ENCODE data around the gene NTPCR.
"Not testable (repeated sequence)": the region's sequence is repeated elsewhere in the genome, so short reads cannot be mapped to it uniquely, and the experiment has no call there.

NTPCR gene

DNA sequence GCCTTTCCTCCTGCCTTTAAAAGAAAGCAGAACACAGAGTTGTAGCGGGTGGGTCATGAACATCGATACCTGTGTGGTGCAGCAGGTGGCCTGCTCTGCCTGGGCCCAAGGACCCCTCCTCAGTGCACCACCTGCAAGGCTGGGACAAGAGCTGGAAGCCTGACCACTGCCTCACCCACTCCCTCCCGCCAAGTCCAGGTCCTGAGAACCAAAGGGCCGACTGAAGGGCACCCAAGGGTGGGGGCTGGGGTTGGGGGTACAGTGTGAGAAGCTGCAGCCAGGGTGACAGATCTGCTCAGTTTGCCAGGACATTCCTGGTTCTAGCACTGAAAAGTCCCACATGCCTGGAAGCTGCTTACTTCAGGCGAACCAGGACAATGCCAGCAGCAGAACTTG lies 36.1 kb downstream of the NTPCR start:
- no peak for DNase-seq

DNA sequence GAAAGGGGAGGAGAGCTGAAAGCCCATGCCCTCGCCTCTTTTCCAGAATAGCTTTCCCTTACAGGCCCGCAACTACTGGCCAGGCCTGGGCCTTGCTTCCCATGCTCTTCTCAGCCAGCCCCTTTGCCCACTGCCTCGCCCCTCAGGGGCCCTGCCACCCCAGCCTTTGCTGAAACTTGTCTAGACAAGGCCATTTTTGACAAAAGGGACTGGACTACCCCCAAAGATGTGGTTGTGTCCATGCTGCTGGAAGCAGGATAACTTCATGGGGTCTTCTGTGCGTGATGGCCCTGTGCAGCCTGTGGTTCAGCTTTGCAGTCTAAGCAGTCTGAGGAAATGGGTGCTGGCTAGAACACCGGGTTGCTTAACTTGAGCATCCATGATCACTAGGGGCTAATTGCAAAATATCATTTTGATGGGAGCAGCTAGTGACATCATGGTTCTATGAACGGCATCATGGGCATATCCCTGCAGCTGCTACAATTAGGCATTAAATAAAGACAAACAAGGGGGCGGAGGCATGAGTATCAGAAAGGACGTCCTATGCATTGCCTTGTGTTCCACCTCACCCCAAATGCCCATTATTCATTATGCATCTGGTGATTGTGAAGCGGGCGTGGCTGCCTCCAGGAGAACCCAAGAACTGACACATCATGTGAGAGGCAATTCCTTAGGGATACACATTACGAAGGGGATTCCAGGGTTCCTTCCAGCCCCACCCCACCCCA lies 36.8 kb downstream of the NTPCR start:
- no peak for DNase-seq

DNA sequence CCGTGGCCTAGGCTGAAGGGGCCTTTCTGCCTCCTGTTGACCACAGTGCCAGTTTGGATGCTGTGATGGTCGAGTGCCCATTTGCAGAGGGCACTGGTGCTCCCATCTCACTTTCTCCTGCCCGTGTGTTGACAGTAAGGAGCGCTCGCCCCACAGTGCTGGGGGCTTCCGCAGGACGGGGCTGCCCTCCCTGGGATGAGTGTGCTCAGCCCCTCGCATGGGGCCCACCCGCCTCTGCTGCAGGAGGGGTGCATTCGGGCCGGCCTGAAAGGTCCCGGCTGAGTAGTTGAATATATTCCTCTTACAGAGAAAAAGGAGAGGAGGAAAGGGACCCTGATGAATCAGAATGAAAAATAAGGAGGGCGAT lies 37.3 kb downstream of the NTPCR start:
- no peak for DNase-seq

DNA sequence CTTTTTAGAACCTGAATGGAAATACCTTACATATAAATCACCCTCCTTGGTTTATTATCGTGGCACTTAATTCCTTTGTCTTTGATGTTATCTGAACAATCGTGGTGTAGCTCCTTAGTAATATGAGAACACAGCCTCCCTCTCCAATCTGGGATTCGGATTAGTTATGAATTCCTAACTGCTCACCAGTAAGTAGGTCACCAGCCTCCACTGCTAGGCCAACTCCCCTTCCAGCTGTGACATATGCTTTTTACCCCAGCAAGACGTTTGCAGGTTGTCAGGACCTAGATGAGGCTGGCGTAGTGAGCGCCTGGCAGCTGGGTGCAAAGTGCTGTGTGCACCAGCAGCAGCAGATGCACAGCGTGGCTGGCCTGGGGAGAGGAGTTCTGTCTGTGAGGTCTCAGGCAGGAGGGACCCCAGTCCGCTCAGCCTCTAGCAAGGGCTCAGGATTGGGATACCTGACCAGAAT lies 38.2 kb downstream of the NTPCR start:
- DNase-seq = no peak

DNA sequence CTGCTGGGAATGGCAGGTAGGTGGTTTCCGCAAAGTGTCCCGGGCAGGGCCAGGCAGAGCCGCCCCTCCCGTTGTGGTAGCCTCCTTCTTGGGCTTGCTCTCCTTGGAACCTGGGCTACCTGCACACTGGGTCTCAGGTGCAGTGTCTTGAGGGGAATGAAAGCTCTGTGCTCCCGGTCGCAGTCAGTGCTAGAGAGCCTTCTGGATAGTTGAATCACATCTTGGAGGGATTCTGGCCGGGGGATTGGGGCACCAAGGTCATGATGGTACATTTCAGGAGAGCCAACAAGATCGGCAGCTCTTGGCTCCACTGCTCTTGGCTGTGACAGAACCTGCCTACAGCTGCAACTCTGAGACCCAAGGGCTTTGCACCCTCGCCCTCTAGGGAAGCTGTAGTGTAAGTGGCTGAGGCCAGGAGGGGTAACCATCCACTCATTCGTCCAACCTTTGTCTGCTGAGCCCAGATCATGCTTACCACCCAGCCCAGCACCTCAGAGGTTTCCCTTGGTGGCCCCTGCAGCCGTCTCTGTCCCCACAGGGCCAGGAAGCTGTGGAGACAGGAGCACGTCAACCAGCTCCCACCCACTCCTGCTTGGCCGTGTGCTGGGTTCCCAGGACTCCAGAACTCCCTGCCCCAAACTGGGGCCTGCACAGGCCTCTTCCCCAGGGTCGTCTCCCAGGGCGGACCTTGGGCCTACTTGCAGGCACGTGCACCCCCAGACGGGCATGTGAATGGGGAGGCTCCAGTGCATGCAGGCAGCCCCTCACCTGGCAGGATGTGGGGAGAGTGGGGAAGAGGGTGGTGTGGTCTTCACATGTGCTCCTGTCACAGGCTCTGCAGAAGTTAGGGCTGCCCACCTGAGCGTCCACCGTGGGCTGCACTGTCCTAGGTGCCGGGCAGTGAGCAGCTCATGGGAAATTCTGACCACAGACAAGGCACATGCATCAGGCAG lies 40.0 kb downstream of the NTPCR start:
- no peak for DNase-seq

DNA sequence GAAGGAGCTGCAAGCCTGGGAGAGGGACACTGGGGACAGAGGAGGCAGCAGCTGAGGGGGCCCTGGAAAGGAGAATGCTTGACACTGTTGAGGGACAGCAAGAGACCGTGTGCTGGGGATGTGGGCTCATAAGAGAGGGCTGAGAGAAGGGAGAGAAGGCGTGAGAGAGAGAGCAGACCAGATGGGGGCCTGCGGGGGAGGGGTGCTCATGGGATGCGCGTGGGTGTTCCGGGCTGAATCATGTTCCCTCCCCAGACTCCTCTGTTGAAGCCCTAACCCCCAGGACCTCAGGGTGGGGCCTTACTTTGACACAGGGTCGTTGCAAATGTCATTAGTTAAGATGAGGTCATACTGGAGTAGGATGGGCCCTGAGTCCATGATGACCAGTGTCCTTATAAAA lies 40.8 kb downstream of the NTPCR start:
- no peak for DNase-seq

DNA sequence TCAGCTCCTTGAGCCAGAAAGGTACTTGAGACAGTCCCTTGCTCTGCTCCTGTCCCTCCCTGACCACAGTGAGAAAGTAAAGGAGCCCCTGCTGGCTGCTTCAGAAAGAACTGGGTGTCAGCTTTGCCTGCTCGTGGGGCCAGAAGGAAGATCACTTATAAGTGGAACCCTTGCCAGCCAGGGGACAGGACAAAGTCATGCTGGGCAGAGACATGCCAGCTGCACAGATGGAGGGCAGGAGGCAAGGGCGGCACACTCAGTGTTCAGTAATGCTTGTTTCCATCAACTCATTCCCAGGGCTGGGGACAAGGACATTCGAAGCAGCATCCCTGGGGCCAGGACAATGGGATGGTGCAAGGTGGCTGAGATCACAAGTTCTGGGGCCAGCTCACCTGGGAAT lies 41.8 kb downstream of the NTPCR start:
- no peak for DNase-seq

DNA sequence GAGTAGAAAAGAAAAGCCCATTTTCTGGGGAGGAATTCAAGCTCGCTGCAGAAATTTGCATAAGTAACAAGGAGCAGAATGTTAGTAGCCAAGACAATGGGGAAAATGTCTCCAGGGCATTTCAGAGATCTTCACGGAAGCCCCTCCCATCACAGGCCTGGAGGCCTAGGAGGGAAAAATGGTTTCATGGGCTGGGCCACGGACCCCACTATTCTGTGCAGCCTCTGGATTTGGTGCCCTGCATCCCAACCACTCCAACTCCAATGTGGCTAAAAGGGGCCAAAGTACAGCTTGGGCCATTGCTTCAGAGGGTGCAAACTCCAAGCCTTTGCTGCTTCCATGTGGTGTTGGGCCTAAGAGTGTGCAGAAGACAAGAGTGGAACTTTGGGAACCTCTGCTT lies 43.1 kb downstream of the NTPCR start:
- DNase-seq = no peak

DNA sequence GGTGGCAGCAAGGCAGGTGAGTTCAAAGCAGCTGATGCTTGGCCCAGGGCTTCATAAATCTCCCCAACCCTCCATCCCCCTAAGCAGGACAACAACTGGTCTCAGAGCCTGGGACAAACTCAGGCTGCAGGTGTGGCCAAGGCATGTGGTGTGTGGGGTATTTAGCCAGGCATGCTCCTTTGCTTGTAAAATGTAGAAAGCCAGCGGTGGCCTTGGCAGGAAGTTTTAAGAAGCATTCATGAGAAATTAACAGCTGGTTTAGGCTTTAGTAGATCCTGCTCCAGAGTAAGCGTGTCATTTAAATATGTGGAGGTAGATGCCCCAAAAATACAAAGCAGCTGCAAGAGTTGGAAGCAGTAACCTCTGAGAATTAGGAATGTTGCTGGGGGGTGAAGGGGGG lies 44.8 kb downstream of the NTPCR start:
- DNase-seq = no peak

DNA sequence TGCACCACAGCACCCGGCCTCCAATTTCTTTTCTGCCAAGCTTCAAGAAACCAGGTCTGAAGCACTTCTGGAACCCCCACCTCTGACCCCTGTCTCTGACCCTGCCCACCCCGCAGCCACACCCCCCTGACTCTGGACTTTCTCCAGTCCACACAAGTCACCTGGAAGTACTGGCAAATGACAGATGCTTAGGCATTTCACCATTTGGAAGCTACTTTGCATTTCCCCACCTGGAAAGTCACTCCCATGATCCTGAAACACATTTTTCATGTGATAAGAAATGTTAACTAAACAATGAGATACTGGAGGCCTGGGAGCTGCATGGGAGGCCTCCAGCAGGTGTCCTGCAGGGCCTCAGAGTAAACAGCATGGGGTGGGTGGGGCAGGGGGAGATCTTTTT lies 45.7 kb downstream of the NTPCR start:
- DNase-seq = no peak

DNA sequence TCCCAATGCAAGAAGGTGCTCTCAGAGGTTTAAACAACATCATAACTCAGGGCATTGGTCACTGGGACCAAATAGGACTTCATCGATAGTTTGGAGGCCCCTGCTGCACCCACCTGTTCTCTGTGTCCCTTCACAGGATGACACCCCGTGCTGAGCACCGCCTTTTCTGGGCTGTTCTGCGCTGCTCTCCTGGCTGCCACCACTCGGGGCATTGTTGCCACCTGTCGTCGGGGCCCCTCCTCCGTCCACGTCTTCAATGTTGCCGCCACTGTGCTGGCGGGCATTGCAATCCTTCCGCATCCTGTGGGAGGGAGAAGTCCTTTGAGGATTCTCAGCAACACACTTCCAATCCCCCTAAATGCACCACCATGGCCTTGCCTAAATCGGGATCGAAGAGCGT lies 47.7 kb downstream of the NTPCR start:
- no peak for DNase-seq

DNA sequence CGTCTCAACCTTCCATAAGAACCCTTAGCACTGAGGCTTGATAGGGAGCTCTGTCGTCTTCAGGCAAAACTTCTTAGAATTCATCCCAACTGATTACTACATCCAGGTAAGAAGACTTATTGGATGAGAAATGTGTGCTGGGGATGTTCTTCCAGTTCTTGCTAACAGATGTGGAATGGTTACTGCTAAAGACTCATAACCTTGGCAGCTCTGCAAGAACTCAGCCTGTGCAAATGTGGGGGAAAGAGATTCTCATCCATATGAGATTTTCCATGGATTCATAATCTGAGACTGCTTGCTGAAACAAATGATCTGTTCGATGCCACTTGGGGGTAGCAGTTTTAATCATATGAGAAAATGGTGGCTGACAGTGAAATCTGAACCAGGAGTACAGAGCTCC lies 48.2 kb downstream of the NTPCR start:
- DNase-seq = no peak

DNA sequence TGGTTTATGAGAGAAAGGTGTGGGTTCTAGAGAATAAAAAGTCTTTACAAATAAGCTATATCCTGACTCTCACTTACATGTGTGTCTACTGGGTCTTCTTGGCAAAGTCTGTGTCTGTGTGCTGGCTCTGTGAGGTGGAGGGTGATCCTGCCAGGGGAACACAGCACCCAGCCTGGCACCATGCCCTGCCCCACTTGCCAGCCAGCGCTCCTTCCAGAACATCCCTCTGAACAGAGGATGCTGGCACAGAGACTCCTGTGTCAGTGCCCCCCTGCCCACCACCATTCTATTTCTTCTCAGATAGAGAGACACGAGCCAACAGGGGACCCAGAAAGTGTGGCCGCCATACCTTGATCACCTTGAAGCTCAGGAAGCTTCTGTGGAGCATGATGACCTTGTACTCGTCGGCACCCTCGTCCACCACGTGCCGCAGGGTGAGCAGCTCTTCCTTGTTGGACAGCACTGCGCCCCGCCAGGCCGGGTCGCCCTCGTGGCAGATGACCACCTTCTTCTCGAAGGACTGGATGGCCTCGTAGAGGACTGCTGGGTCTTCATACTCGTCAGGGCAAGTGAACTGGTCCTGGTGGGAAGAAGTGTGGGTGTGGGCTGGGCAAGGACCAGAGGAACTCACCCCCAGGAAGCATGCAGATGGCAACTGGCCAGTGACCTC lies 49.7 kb downstream of the NTPCR start:
- no peak for DNase-seq

DNA sequence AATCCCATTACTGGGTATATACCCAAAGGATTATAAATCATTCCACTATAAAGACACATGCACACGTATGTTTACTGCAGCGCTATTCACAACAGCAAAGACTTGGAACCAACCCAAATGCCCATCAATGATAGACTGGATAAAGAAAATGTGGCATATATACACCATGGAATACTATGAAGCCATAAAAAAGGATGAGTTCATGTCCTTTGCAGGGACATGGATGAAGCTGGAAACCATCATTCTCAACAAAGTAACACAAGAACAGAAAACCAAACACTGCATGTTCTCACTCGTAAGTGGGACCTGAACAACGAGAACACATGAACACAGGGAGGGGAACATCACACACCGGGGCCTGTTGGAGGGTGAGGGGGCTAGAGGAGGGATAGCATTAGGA lies 53.2 kb downstream of the NTPCR start:
- DNase-seq = not testable (repeated sequence)

DNA sequence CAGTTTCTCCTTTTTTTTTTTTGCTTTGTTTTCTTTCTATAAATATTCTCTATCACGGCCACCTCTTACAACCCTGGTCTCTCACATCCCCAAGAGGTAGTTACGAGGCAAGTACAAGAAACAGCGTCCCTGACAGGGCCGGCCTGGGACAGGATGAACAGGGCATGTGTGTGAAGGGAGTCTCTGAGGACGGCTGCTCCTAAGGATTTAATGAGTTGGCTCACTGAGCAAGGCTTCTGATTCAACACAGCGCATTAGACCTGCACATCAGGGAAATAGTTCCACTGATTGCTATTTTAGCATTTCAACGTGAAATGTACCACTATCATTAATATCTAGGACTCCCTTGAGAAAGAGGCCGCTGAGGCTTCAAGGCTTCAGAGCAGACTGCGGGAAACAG lies 54.0 kb downstream of the NTPCR start:
- DNase-seq = no peak

DNA sequence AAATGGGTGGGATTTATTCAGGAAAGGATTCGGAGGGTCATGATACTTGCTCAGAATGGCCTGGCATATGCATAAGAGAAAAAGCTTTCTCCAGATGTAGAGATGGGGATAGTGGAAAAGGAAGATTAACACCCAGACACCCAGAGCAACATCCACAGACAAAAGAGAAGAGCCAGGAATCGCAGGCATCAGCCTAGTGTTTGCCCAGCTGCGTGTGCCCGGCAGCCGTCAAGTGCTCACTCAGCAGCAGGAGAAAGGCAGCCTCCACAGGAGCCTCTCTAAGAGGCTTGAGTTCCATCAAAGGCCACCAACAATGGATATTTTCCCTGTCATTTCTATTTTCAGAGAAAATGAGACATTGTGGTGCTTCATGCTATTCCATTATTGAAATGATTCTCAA lies 54.7 kb downstream of the NTPCR start:
- no peak for DNase-seq

DNA sequence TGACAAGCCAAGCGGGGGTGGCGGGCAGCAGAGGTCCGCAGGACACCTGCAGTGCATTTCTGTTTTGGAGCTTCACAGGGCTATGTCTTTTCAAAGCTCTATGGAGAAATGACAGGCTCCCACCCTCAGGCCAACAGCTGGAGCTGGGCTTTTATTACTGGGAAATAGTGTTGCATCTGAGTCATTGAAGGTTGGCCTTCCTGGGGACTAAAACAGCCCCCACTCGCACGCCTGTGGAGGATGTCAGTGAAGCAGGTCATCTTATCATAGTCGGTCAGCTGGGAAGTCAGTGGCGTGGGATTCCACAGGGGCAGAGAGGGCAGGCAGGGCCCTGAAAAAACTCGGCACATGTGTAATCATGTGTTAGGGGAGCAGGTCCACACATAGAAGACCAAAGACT lies 55.3 kb downstream of the NTPCR start:
- no peak for DNase-seq

DNA sequence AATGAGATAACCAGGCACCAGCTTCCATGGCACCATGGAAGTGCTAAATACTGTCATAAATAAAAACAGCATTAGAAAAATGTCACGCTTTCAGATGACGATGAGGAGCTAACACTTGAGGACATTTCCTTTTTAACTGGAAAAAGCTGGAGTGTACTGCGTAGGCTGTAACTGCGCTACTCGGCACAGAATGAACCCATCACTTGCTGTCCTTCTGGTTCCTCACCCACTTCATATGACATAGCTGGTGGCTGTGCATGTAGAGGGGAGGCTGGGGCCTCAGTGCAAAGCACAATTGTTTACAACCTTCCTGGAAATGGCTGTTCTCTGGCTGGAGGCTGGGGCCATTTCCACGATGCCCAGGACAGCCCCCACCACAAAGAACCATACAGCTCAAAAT lies 55.7 kb downstream of the NTPCR start:
- no peak for DNase-seq

DNA sequence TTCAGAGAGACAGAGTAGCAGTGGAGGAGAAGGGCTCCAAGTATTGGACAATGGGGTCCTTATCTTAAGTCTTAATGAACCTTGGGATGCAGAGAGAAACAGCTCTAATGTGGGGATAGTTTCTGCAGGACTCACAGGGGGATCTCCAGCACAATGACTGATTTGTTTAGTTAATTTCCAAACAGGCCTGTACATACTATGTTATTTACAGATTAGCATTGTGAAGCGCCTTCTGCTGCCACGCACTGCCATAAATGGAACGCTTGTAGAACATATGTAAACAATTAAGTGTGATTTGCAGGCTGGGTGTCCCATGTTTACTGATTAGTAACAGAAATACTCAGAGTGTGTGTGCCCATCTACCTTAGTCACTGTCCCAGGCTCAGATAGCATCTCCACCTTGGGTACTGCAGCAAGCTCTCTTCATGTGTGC lies 56.1 kb downstream of the NTPCR start:
- DNase-seq = no peak

DNA sequence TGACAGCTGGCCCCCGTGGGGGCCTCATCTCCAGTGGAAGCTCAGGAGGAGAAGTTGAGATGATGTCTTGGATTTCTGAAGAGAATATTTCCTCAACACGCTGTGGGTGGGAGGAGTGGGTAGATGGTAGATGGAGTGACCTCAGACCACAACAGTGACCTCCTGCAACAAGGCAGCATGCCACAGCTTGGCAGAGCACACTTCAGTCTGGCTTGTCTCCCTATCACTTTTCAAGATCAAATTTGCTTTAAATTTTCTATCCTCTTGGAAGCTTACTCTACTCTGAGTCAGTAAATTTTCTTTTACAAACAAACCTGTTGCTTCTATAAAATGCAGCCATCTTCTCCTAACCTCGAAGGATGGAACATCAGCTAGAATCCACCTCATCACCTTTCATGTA lies 59.7 kb downstream of the NTPCR start:
- DNase-seq = no peak

DNA sequence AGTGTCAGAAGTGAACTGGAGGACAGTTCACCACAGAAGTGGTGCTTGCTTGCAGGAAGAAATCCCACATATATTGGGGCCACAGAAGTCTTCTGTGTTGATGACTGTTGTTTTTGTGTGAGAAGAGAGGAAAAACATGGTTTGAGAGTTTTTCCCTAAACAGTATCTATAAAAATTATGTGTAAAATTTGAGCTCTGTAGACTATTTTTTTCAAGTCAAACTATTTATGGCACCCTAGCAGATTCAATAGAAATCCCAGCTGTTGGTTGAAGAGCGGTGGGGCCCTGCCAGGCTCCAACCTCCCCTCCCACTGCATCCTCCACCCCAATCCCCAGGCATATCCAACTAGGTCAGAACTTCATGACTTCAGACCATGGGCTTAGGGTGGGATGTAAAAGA lies 61.6 kb downstream of the NTPCR start:
- DNase-seq = no peak

DNA sequence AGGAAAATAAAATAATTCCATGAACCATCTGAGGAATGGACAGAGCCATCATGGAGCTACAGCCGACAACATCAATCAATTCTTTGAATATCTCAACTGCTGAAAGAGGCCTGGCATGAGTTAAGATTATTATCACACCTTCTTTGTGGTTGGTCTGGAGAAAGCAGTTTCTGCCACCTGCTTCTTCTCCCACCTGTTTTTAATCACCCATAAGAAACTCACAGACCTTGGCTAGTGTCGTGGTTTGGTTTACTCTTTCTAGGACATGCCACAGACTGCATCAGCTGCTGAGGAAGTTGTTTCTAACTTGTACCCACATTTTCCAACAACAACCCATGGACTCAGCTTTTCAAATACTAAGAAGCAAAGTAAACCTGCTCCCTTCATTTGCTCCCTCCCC lies 65.6 kb downstream of the NTPCR start:
- no peak for DNase-seq

DNA sequence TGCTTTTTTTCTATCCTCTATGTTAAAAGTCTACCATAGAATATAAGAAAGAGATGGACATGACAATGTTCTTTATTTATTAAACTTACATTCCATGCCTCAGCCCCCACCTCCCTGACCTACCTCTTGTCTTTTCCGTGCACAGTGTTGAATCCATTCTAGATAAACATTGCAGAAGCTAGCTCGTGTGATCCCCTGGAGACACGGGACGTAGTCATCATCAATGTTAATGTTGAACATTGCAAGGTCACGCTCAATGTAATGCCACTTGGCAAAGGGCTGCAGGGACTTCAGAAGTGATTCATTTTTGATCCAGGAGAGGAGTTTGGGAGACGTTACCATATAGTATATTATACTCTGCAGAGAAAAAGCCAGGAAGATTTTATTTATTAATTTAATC lies 66.4 kb downstream of the NTPCR start:
- DNase-seq = no peak

DNA sequence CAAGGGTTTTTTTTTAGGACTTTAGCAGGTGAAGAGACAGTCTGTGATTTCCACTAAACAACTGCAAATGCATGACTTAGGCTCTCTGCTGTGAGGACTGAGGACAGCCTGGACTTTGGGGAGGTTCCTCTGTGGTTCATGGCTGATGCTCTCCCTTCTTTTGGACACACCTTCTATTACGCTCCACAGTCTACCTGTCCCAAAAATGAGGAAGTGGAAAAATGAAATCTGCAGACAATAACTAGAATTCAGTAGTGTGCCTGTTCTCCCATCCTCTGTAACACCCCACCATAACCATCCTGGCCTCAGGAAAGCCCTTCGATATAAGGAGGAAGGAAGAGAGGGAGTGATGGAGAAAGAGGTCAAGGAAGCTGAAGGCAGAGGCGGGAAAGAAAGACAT lies 68.7 kb downstream of the NTPCR start:
- no peak for DNase-seq

Data from OCI-M1 (cell line).